Activated CD8-positive, alpha-beta T cell treated with anti-CD3 and anti-CD28 coated beads, Interleukin-2, amount 10 ng/mL, durations not matched to agents 7 days and 5 days (primary cell): ENCODE measurements around the gene EMC6. TPM values are rescaled to one million over a fixed set of nuclear protein-coding genes. Genes with fewer than 3 reads are reported as not detected.

Source experiments
- ATAC-seq: fragments of 150-1000 bp; cut with Tn5 transposase; one replicate; pipeline ENCODE4 v1.10.0; 2021; ENCODE audit warnings: moderate library complexity
- CTCF ChIA-PET: fragments of 350-600 bp; sonication (Branson Sonifier 250); formaldehyde crosslinking; loops from one replicate; lab custom pipeline; 2021; ENCODE audit warnings: antibody characterized with exemption; lab: Charles Lee
- POLR2A ChIA-PET: fragments of 350-600 bp; sonication (Branson Sonifier 250); formaldehyde crosslinking; loops from one replicate; lab custom pipeline; 2021; ENCODE audit warnings: antibody characterized with exemption; lab: Charles Lee
- DNase-seq: peaks from one replicate; pipeline ENCODE4 v3.0.0-alpha.2; 2020
- H3K27ac Mint-ChIP-seq: one replicate; pipeline ENCODE4 v1.8.0; 2021; ENCODE audit warnings: mild to moderate bottlenecking, mixed read lengths
- H3K27me3 Mint-ChIP-seq: one replicate; pipeline ENCODE4 v1.8.0; 2021; ENCODE audit warnings: low read depth, mixed read lengths
- H3K36me3 Mint-ChIP-seq: one replicate; pipeline ENCODE4 v1.8.0; 2021; ENCODE audit warnings: low read depth, mixed read lengths
- H3K4me1 Mint-ChIP-seq: one replicate; pipeline ENCODE4 v1.8.0; 2021; ENCODE audit warnings: low read depth, mixed read lengths
- H3K4me3 Mint-ChIP-seq: one replicate; pipeline ENCODE4 v1.8.0; 2021; ENCODE audit warnings: mild to moderate bottlenecking, mixed read lengths
- H3K9me3 Mint-ChIP-seq: one replicate; pipeline ENCODE4 v1.8.0; 2022; ENCODE audit warnings: mixed read lengths; ENCODE audit not compliant: insufficient read depth
- total RNA-seq, 2 experiments: library from RNA; stranded (reverse); gene quantifications; one replicate each; pipeline ENCODE4 v1.2.3, GENCODE V29; 2021

Gene EMC6
- total RNA-seq, 2 experiments from 2014 or later: 39.7 to 43.1 TPM

- POLR2A ChIA-PET: interaction anchor here (1.6 kb wide), 1 partner anchor 9 kb away, joined by 3 read pairs; no protein-coding TSS in a partner anchor
- no peaks in the 10 kb centered on the region for H3K27me3 Mint-ChIP-seq
- H3K27ac Mint-ChIP-seq: no peak overlapping the region
- ATAC-seq: no peak
- H3K36me3 Mint-ChIP-seq: no peaks in the 10 kb centered on the region
- H3K4me3 Mint-ChIP-seq: no peak overlapping the region
- no peaks in the 10 kb centered on the region for H3K9me3 Mint-ChIP-seq
- DNase-seq: no peak
- no peaks in the 10 kb centered on the region for H3K4me1 Mint-ChIP-seq
- CTCF ChIA-PET: no interaction called here
Measured at GRCh38 chr17:3656755-3657587, 11.6 kb upstream of the EMC6 start.

- no peak overlapping the region for H3K27ac Mint-ChIP-seq
- no peaks in the 10 kb centered on the region for H3K4me1 Mint-ChIP-seq
- no peaks in the 10 kb centered on the region for H3K9me3 Mint-ChIP-seq
- CTCF ChIA-PET: no interaction called here
- no peaks in the 10 kb centered on the region for H3K36me3 Mint-ChIP-seq
- H3K27me3 Mint-ChIP-seq: no peaks in the 10 kb centered on the region
- ATAC-seq (no peak), DNase-seq (no peak)
- no peak overlapping the region for H3K4me3 Mint-ChIP-seq
- POLR2A ChIA-PET: interaction anchor here (0.9 to 1.6 kb wide), 2 partner anchors 10 to 11 kb away, joined by 3 to 5 read pairs; no protein-coding TSS in a partner anchor
Measured at GRCh38 chr17:3657588-3657869, 11.1 kb upstream of the EMC6 start.

DNA sequence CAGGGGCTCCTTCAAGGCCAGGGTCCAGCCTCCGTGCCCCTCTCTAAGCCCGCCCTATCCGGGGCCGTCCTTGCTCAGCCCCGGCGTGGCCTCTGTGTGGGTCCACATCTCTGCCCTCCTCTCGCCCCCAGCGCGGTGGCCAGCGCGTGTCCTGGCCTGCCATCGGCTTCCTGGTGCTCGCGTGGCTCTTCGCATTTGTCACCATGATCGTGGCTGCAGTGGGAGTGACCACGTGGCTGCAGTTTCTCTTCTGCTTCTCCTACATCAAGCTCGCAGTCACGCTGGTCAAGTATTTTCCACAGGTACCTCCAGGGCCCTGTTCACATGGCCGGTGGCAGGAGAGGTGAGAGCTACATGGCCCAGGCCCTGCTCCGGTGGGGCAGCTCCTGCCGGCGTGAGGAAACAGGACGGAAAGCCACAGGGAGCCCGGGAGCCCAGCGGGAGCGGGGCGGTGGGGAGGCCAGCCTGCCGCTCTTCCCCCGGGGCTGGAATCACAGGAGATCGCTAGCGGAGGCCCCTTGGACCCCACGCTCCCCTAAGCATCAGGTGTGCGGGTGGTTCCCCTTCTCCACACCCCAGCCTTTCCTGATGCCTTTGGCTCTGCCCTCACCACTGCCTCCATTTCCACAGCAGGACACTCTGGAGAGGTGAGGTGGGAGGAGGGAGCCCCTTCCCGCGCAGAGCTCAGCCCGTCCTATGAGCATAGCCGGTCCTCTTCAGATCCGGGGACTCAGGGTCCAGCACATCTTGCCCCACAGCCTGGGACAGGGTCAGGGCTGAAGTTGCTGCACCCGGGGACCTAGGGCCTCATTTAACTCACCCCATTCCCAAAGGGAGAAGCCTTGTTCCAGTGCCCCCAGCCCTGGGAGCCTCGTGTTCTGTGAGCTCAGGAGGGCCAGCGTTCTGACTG, 10.5 kb upstream of the EMC6 start:
- H3K27me3 Mint-ChIP-seq: no peaks in the 10 kb centered on the region
- DNase-seq: no peak
- POLR2A ChIA-PET: interaction anchor here (0.9 kb wide), 1 partner anchor 11 kb away, joined by 5 read pairs; no protein-coding TSS in a partner anchor
- no peaks in the 10 kb centered on the region for H3K36me3 Mint-ChIP-seq
- H3K4me1 Mint-ChIP-seq: no peaks in the 10 kb centered on the region
- H3K9me3 Mint-ChIP-seq: no peaks in the 10 kb centered on the region
- no peak overlapping the region for H3K27ac Mint-ChIP-seq
- ATAC-seq: no peak
- no peak overlapping the region for H3K4me3 Mint-ChIP-seq
- CTCF ChIA-PET: no interaction called here

- ChIA-PET POLR2A (interaction anchor here (1.6 kb wide), 1 partner anchor 9 kb away, joined by 4 read pairs; no protein-coding TSS in a partner anchor), CTCF (interaction anchor here (1.8 kb wide), 1 partner anchor 11 kb away, joined by 6 read pairs; no protein-coding TSS in a partner anchor)
- Mint-ChIP-seq H3K9me3 (no peaks in the 10 kb centered on the region), H3K36me3 (no peaks in the 10 kb centered on the region), H3K27me3 (no peaks in the 10 kb centered on the region), H3K4me3 (no peak overlapping the region), H3K27ac (no peak overlapping the region), H3K4me1 (no peaks in the 10 kb centered on the region)
- ATAC-seq (no peak), DNase-seq (no peak)
Measured at GRCh38 chr17:3658784-3659449, 9.7 kb upstream of the EMC6 start.

GRCh38 chr17:3659541-3660111, 9.0 kb upstream of the EMC6 start:
- Mint-ChIP-seq H3K4me1 (no peaks in the 10 kb centered on the region), H3K27ac (no peak overlapping the region), H3K27me3 (no peaks in the 10 kb centered on the region), H3K36me3 (no peaks in the 10 kb centered on the region), H3K4me3 (no peak overlapping the region), H3K9me3 (no peaks in the 10 kb centered on the region)
- no peak for DNase-seq
- CTCF ChIA-PET: interaction anchor here (1.8 kb wide), 1 partner anchor 11 kb away, joined by 6 read pairs; no protein-coding TSS in a partner anchor
- ATAC-seq: no peak
- POLR2A ChIA-PET: interaction anchor here (1.6 kb wide), 1 partner anchor 10 kb away, joined by 4 read pairs; no protein-coding TSS in a partner anchor

GRCh38 chr17:3660311-3660891, 8.2 kb upstream of the EMC6 start:
- ATAC-seq (no peak), DNase-seq (no peak)
- no peaks in the 10 kb centered on the region for H3K4me1 Mint-ChIP-seq
- no peak overlapping the region for H3K27ac Mint-ChIP-seq
- ChIA-PET CTCF (interaction anchor here (1.8 kb wide), 1 partner anchor 12 kb away, joined by 6 read pairs; no protein-coding TSS in a partner anchor), POLR2A (interaction anchor here (1.6 kb wide), 1 partner anchor 10 kb away, joined by 4 read pairs; no protein-coding TSS in a partner anchor)
- no peak overlapping the region for H3K4me3 Mint-ChIP-seq
- H3K9me3 Mint-ChIP-seq: no peaks in the 10 kb centered on the region
- H3K36me3 Mint-ChIP-seq: no peaks in the 10 kb centered on the region
- H3K27me3 Mint-ChIP-seq: no peaks in the 10 kb centered on the region

- ChIA-PET POLR2A (no interaction called here), CTCF (interaction anchor here (1.3 kb wide), 1 partner anchor 16 kb away, joined by 3 read pairs; no protein-coding TSS in a partner anchor)
- H3K27ac Mint-ChIP-seq: no peak overlapping the region
- no peaks in the 10 kb centered on the region for H3K27me3 Mint-ChIP-seq
- no peak for DNase-seq
- no peaks in the 10 kb centered on the region for H3K36me3 Mint-ChIP-seq
- no peaks in the 10 kb centered on the region for H3K9me3 Mint-ChIP-seq
- H3K4me1 Mint-ChIP-seq: peaks cover 6% of the 10 kb centered on the region
- H3K4me3 Mint-ChIP-seq: no peak overlapping the region
- no peak for ATAC-seq
Measured at GRCh38 chr17:3663102-3664011, 5.3 kb upstream of the EMC6 start.

GRCh38 chr17:3665834-3666233, 2.8 kb upstream of the EMC6 start:
- no peak overlapping the region for H3K4me3 Mint-ChIP-seq
- no peaks in the 10 kb centered on the region for H3K9me3 Mint-ChIP-seq
- H3K36me3 Mint-ChIP-seq: peaks cover 13% of the 10 kb centered on the region
- DNase-seq: no peak
- no peak for ATAC-seq
- ChIA-PET CTCF (interaction anchor here (1.1 kb wide), 1 partner anchor 17 kb away, joined by 4 read pairs; no protein-coding TSS in a partner anchor), POLR2A (no interaction called here)
- H3K4me1 Mint-ChIP-seq: peaks cover 23% of the 10 kb centered on the region
- H3K27ac Mint-ChIP-seq: no peak overlapping the region
- no peaks in the 10 kb centered on the region for H3K27me3 Mint-ChIP-seq

DNA sequence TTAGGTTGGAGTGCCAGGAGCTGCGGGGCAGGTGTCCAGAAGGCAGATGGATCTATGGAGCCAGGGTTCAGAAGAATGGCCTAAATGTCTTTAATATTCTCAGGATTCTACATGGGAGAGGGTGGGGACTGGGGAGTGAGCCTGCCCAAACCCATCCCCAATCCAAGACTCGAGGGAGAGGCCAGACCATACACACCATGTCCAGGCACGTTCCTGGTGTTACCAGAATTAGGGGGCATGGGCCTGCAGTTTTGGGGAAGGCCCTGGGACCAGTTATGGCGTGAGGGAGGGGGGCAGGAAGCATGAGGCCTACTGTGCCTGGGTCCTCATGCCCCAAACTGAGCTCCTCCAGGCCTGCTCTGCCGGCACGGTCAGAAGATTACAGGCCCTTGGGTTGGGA, 2.1 kb upstream of the EMC6 start:
- Mint-ChIP-seq H3K27ac (no peak overlapping the region), H3K27me3 (no peaks in the 10 kb centered on the region), H3K4me1 (peaks cover 23% of the 10 kb centered on the region), H3K9me3 (no peaks in the 10 kb centered on the region), H3K4me3 (no peak overlapping the region), H3K36me3 (peaks cover 13% of the 10 kb centered on the region)
- DNase-seq (no peak), ATAC-seq (no peak)
- POLR2A ChIA-PET: no interaction called here
- CTCF ChIA-PET: interaction anchor here (1.1 kb wide), 1 partner anchor 16 kb away, joined by 4 read pairs; no protein-coding TSS in a partner anchor
